SK-N-SH treated with all-trans-retinoic acid at 6 μM for 48 hours (cell line): Measurements from ENCODE around the gene PCID2.

Experiments
- ATAC-seq: fragments of 200-7000 bp; cut with Tn5 transposase; 3 replicates; pipeline ENCODE4 v1.9.1; 2020; ENCODE audit warnings: mild to moderate bottlenecking, moderate library complexity
- ARNTL ChIP-seq: fragments of 450-650 bp; formaldehyde crosslinking; IDR thresholded peaks from 2 replicates; pipeline ENCODE4 v1.5.0; 2020; ENCODE audit warnings: low read depth, mild to moderate bottlenecking, moderate library complexity, borderline replicate concordance
- BACH2 ChIP-seq: fragments of 250-450 bp; sonication (Bioruptor Pico); IDR thresholded peaks from 2 replicates; pipeline ENCODE4 v1.9.0; 2021; ENCODE audit warnings: mild to moderate bottlenecking, borderline replicate concordance
- ESRRG ChIP-seq: fragments of 250-450 bp; sonication (Bioruptor Pico); IDR thresholded peaks from 2 replicates; pipeline ENCODE4 v1.6.1; 2021; ENCODE audit warnings: mild to moderate bottlenecking
- GLIS3 ChIP-seq: fragments of 250-450 bp; sonication (Bioruptor Pico); IDR thresholded peaks from 2 replicates; pipeline ENCODE4 v1.5.0; 2020; ENCODE audit warnings: mild to moderate bottlenecking, moderate library complexity
- ISL1 ChIP-seq: fragments of 250-450 bp; sonication (Bioruptor Pico); IDR thresholded peaks from 2 replicates; pipeline ENCODE4 v2.1.2; 2022; ENCODE audit warnings: mild to moderate bottlenecking, moderate library complexity
- PPARA ChIP-seq: fragments of 250-450 bp; sonication (Bioruptor Pico); IDR thresholded peaks from 2 replicates; pipeline ENCODE4 v1.5.0; 2020; ENCODE audit warnings: mild to moderate bottlenecking, borderline replicate concordance
- RARB ChIP-seq: fragments of 250-450 bp; sonication (Bioruptor Pico); IDR thresholded peaks from 2 replicates; pipeline ENCODE4 v1.8.0; 2021; ENCODE audit warnings: mild to moderate bottlenecking, moderate library complexity
- SNAI2 ChIP-seq: fragments of 250-450 bp; sonication (Bioruptor Pico); IDR thresholded peaks from 2 replicates; pipeline ENCODE4 v1.5.0; 2020; ENCODE audit warnings: mild to moderate bottlenecking, moderate library complexity
- TCF4 ChIP-seq: fragments of 250-450 bp; sonication (Bioruptor Pico); IDR thresholded peaks from 2 replicates; pipeline ENCODE4 v1.8.0; 2021; ENCODE audit warnings: mild to moderate bottlenecking, moderate library complexity, borderline replicate concordance
- ZC3H10 ChIP-seq: fragments of 250-450 bp; sonication (Bioruptor Pico); IDR thresholded peaks from 2 replicates; pipeline ENCODE4 v1.5.1; 2021; ENCODE audit warnings: mild to moderate bottlenecking, moderate library complexity
- ZFP3 ChIP-seq: fragments of 250-450 bp; sonication (Bioruptor Pico); IDR thresholded peaks from 2 replicates; pipeline ENCODE4 v1.5.0; 2020; ENCODE audit warnings: mild to moderate bottlenecking, moderate library complexity
- ZFP30 ChIP-seq: fragments of 450-650 bp; formaldehyde crosslinking; IDR thresholded peaks from 2 replicates; pipeline ENCODE4 v1.5.0; 2022; ENCODE audit warnings: mild to moderate bottlenecking, moderate library complexity
- ZNF565 ChIP-seq: fragments of 450-650 bp; formaldehyde crosslinking; conservative IDR thresholded peaks from 2 replicates; pipeline ENCODE4 v1.5.0; 2020; ENCODE audit warnings: low read depth, mild to moderate bottlenecking, moderate library complexity
- ZNF70 ChIP-seq: fragments of 450-650 bp; formaldehyde crosslinking; IDR thresholded peaks from 2 replicates; pipeline ENCODE4 v1.5.0; 2020; ENCODE audit warnings: mild to moderate bottlenecking, moderate library complexity
- ZNF8 ChIP-seq: fragments of 450-650 bp; formaldehyde crosslinking; IDR thresholded peaks from 2 replicates; pipeline ENCODE4 v1.5.0; 2020; ENCODE audit warnings: mild to moderate bottlenecking, moderate library complexity
- TF ChIP-seq, protein P1 (sequence below): fragments of 250-450 bp; sonication (Bioruptor Pico); IDR thresholded peaks from 2 replicates; pipeline ENCODE4 v1.5.1; 2021; ENCODE audit warnings: mild to moderate bottlenecking, moderate library complexity
- TF ChIP-seq, protein P2 (sequence below): fragments of 250-450 bp; sonication (Bioruptor Pico); IDR thresholded peaks from 2 replicates; pipeline ENCODE4 v1.8.0; 2021; ENCODE audit warnings: low read depth, mild to moderate bottlenecking, moderate library complexity, borderline replicate concordance
- TF ChIP-seq, protein P3 (sequence below): fragments of 250-450 bp; sonication (Bioruptor Pico); IDR thresholded peaks from 2 replicates; pipeline ENCODE4 v1.5.0; 2020; ENCODE audit warnings: mild to moderate bottlenecking, moderate library complexity
- TF ChIP-seq, protein P4 (sequence below): fragments of 250-450 bp; sonication (Bioruptor Pico); IDR thresholded peaks from 2 replicates; pipeline ENCODE4 v1.8.0; 2020; ENCODE audit warnings: mild to moderate bottlenecking, moderate library complexity, borderline replicate concordance
- TF ChIP-seq, protein P5 (sequence below): fragments of 250-450 bp; sonication (Bioruptor Pico); IDR thresholded peaks from 2 replicates; pipeline ENCODE4 v1.5.1; 2020; ENCODE audit warnings: low read depth, mild to moderate bottlenecking, moderate library complexity

Gene PCID2

DNA sequence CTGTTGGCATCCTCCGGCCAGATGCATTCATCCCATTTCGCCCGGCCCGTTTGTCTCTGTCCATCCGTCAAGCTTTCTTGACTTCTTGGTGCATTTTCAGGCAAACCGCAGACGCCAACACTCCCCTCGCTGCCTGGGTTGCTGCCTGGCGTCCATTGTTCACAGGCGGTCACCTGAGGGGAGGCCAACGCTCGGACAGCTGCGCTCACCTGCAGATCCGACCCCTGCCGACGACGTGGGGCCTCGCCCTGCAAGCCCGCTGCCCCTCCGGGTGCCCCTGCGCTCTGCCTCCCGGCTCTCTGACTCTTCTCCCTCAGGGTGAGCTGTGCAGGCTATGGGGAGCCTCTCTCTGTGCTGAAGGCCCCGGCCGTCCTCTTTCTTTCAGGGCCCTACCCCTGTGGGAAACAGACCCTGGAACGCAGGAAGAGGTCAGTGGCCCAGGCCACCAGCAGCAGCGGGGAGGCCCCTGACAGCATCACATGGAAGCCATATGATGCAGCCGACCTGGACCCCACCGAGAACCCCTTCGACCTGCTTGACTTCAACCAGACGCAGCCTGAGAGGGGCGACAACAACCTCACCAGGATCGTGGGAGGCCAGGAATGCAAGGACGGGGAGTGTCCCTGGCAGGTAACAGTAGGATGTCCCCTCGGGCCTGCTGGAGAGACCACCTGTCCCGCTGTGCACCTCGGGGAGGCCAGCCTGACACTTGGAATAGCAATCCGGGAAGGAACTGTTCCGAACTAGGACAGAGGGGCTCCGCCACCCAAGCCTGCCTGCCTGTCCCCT, 64.8 kb downstream of the PCID2 start:
- TF ChIP-seq, protein P1, sequence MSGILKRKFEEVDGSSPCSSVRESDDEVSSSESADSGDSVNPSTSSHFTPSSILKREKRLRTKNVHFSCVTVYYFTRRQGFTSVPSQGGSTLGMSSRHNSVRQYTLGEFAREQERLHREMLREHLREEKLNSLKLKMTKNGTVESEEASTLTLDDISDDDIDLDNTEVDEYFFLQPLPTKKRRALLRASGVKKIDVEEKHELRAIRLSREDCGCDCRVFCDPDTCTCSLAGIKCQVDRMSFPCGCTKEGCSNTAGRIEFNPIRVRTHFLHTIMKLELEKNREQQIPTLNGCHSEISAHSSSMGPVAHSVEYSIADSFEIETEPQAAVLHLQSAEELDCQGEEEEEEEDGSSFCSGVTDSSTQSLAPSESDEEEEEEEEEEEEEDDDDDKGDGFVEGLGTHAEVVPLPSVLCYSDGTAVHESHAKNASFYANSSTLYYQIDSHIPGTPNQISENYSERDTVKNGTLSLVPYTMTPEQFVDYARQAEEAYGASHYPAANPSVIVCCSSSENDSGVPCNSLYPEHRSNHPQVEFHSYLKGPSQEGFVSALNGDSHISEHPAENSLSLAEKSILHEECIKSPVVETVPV (CRISPR knock-in tag) = no peak
- TF ChIP-seq, protein P2, sequence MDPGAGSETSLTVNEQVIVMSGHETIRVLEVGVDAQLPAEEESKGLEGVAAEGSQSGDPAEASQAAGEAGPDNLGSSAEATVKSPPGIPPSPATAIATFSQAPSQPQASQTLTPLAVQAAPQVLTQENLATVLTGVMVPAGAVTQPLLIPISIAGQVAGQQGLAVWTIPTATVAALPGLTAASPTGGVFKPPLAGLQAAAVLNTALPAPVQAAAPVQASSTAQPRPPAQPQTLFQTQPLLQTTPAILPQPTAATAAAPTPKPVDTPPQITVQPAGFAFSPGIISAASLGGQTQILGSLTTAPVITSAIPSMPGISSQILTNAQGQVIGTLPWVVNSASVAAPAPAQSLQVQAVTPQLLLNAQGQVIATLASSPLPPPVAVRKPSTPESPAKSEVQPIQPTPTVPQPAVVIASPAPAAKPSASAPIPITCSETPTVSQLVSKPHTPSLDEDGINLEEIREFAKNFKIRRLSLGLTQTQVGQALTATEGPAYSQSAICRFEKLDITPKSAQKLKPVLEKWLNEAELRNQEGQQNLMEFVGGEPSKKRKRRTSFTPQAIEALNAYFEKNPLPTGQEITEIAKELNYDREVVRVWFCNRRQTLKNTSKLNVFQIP = no peak
- no peak for TF ChIP-seq RARB (CRISPR knock-in tag)
- no peak for ATAC-seq

DNA sequence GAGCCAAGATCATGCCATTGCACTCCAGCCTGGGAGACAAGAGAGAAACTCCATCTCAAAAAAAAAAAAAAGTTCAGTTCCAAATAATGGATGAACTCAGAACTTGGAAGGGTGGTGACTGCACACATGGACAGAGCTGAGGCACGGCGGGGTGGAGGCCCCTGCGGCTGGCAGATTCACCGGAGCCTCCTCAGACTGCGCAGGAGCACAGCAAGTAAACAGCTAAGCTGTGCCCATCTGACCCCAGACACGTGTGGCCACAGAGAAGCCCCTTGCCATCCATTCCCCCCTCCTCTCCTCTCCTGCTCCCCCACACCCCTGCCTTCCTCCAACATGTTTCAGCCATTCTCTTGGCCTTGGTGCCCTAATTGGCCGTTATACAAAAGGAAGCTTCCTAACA, 65.6 kb downstream of the PCID2 start:
- TF ChIP-seq PPARA (CRISPR knock-in tag) = no peak
- TF ChIP-seq ZNF70 (CRISPR knock-in tag) = no peak
- TF ChIP-seq ZFP3 = no peak
- no peak for TF ChIP-seq ESRRG (CRISPR knock-in tag)
- TF ChIP-seq ZFP30 (CRISPR knock-in tag) = no peak
- no peak for TF ChIP-seq GLIS3 (CRISPR knock-in tag)
- TF ChIP-seq ZNF565 (CRISPR knock-in tag) = no peak
- no peak for TF ChIP-seq TCF4 (CRISPR knock-in tag)
- TF ChIP-seq BACH2 (CRISPR knock-in tag) = no peak
- TF ChIP-seq SNAI2 (CRISPR knock-in tag) = no peak
- TF ChIP-seq, protein P3, sequence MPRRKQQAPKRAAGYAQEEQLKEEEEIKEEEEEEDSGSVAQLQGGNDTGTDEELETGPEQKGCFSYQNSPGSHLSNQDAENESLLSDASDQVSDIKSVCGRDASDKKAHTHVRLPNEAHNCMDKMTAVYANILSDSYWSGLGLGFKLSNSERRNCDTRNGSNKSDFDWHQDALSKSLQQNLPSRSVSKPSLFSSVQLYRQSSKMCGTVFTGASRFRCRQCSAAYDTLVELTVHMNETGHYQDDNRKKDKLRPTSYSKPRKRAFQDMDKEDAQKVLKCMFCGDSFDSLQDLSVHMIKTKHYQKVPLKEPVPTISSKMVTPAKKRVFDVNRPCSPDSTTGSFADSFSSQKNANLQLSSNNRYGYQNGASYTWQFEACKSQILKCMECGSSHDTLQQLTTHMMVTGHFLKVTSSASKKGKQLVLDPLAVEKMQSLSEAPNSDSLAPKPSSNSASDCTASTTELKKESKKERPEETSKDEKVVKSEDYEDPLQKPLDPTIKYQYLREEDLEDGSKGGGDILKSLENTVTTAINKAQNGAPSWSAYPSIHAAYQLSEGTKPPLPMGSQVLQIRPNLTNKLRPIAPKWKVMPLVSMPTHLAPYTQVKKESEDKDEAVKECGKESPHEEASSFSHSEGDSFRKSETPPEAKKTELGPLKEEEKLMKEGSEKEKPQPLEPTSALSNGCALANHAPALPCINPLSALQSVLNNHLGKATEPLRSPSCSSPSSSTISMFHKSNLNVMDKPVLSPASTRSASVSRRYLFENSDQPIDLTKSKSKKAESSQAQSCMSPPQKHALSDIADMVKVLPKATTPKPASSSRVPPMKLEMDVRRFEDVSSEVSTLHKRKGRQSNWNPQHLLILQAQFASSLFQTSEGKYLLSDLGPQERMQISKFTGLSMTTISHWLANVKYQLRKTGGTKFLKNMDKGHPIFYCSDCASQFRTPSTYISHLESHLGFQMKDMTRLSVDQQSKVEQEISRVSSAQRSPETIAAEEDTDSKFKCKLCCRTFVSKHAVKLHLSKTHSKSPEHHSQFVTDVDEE (CRISPR knock-in tag) = no peak
- TF ChIP-seq, protein P4, sequence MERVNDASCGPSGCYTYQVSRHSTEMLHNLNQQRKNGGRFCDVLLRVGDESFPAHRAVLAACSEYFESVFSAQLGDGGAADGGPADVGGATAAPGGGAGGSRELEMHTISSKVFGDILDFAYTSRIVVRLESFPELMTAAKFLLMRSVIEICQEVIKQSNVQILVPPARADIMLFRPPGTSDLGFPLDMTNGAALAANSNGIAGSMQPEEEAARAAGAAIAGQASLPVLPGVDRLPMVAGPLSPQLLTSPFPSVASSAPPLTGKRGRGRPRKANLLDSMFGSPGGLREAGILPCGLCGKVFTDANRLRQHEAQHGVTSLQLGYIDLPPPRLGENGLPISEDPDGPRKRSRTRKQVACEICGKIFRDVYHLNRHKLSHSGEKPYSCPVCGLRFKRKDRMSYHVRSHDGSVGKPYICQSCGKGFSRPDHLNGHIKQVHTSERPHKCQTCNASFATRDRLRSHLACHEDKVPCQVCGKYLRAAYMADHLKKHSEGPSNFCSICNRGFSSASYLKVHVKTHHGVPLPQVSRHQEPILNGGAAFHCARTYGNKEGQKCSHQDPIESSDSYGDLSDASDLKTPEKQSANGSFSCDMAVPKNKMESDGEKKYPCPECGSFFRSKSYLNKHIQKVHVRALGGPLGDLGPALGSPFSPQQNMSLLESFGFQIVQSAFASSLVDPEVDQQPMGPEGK = no peak
- no peak for TF ChIP-seq ISL1 (CRISPR knock-in tag)
- no peak for TF ChIP-seq ZNF8
- no peak for TF ChIP-seq RARB (CRISPR knock-in tag)
- no peak for TF ChIP-seq ZC3H10
- TF ChIP-seq, protein P5, sequence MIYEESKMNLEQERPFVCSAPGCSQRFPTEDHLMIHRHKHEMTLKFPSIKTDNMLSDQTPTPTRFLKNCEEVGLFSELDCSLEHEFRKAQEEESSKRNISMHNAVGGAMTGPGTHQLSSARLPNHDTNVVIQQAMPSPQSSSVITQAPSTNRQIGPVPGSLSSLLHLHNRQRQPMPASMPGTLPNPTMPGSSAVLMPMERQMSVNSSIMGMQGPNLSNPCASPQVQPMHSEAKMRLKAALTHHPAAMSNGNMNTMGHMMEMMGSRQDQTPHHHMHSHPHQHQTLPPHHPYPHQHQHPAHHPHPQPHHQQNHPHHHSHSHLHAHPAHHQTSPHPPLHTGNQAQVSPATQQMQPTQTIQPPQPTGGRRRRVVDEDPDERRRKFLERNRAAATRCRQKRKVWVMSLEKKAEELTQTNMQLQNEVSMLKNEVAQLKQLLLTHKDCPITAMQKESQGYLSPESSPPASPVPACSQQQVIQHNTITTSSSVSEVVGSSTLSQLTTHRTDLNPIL (CRISPR knock-in tag) = no peak
- ATAC-seq = no peak

DNA sequence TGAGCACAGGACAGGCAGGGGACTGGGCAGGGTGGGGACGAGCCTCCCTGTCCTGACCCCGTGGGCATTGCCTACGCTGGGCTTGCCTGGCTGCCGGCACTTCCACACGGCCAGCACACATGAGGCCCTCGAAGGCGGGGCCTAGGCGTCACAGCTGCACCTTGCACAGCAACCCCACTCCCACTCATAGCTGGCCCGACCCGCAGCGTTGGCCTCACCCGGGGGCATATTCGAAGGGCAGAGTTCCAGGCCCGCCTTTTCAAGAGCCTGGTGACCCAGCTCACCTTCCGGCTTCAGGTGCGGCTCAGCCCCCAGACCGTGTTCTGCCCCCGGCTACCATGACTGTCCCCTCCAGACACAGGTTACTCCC, 66.9 kb downstream of the PCID2 start:
- no peak for ATAC-seq

More for the DNA sequence above, 66.9 kb downstream of the PCID2 start:
- TF ChIP-seq PPARA (CRISPR knock-in tag) = no peak
- TF ChIP-seq ESRRG (CRISPR knock-in tag) = no peak
- no peak for TF ChIP-seq ZNF70 (CRISPR knock-in tag)
- TF ChIP-seq, protein P1 (CRISPR knock-in tag) = no peak
- TF ChIP-seq, protein P3 (CRISPR knock-in tag) = no peak
- TF ChIP-seq ARNTL (CRISPR knock-in tag) = no peak
